Neural progenitor cell (in vitro differentiated cells): ENCODE measurements around the gene TBC1D4. TPM values are rescaled to one million over a fixed set of nuclear protein-coding genes. Genes with fewer than 3 reads are reported as not detected.

Source experiments
- DNase-seq: peaks from one replicate; pipeline ENCODE4 v3.0.0-alpha.2; 2016; ENCODE audit warnings: low spot score
- H2AFZ ChIP-seq: fragments of 200-600 bp; sonication (generic); replicated peaks from 2 replicates; pipeline ENCODE4 v1.6.1; 2016; ENCODE audit warnings: antibody characterized with exemption
- H3F3A ChIP-seq: fragments of 200-600 bp; sonication (generic); 2 replicates; pipeline ENCODE4 v1.6.1; 2016; ENCODE audit warnings: antibody characterized with exemption, low read depth
- H3K27ac ChIP-seq: fragments of 200-600 bp; sonication (generic); 2 replicates; pipeline ENCODE4 v1.5.1; 2016; ENCODE audit warnings: mild to moderate bottlenecking
- H3K27me3 ChIP-seq: fragments of 200-600 bp; sonication (generic); 2 replicates; pipeline ENCODE4 v1.6.1; 2016; ENCODE audit warnings: mild to moderate bottlenecking, moderate library complexity
- H3K36me3 ChIP-seq: fragments of 200-600 bp; sonication (generic); 2 replicates; pipeline ENCODE4 v1.5.1; 2016
- H3K4me1 ChIP-seq: fragments of 200-600 bp; sonication (generic); 2 replicates; pipeline ENCODE4 v1.6.1; 2016; ENCODE audit warnings: mixed run types
- H3K4me2 ChIP-seq: fragments of 200-600 bp; sonication (generic); 2 replicates; pipeline ENCODE4 v1.6.1; 2016
- H3K4me3 ChIP-seq: fragments of 200-600 bp; sonication (generic); 2 replicates; pipeline ENCODE4 v1.5.1; 2016
- H3K79me2 ChIP-seq: fragments of 200-600 bp; sonication (generic); 2 replicates; pipeline ENCODE4 v1.6.1; 2016; ENCODE audit warnings: low read depth
- H3K9ac ChIP-seq: fragments of 200-600 bp; sonication (generic); 2 replicates; pipeline ENCODE4 v1.6.1; 2016
- H3K9me3 ChIP-seq: fragments of 200-600 bp; sonication (generic); 2 replicates; pipeline ENCODE4 v1.5.1; 2016; ENCODE audit warnings: low read depth
- H4K20me1 ChIP-seq: fragments of 200-600 bp; sonication (generic); 2 replicates; pipeline ENCODE4 v1.6.1; 2016; ENCODE audit warnings: low read depth
- H3K27ac Mint-ChIP-seq: 3 replicates; pipeline ENCODE4 v1.8.0; 2021; ENCODE audit warnings: mixed read lengths
- H3K27me3 Mint-ChIP-seq: 2 replicates; pipeline ENCODE4 v1.8.0; 2022; ENCODE audit warnings: low read depth, mild to moderate bottlenecking, inconsistent platforms, moderate library complexity, mixed read lengths; ENCODE audit not compliant: insufficient read depth
- H3K36me3 Mint-ChIP-seq: 3 replicates; pipeline ENCODE4 v1.8.0; 2021; ENCODE audit warnings: mixed read lengths
- H3K4me1 Mint-ChIP-seq: 3 replicates; pipeline ENCODE4 v1.8.0; 2021; ENCODE audit warnings: mixed read lengths
- H3K4me3 Mint-ChIP-seq: 3 replicates; pipeline ENCODE4 v1.8.0; 2021; ENCODE audit warnings: mild to moderate bottlenecking, moderate library complexity, mixed read lengths
- H3K9me3 Mint-ChIP-seq: 3 replicates; pipeline ENCODE4 v1.8.0; 2020; ENCODE audit warnings: mixed read lengths
- CTCF ChIP-seq: fragments of 200-600 bp; sonication (generic); IDR thresholded peaks from 2 replicates; pipeline ENCODE4 v1.5.1; 2017; ENCODE audit warnings: antibody characterized with exemption, mild to moderate bottlenecking
- EZH2 ChIP-seq: fragments of 200-600 bp; sonication (generic); IDR thresholded peaks from 2 replicates; pipeline ENCODE4 v1.6.1; 2017; ENCODE audit warnings: antibody characterized with exemption, mild to moderate bottlenecking, moderate library complexity
- EZH2phosphoT487 ChIP-seq: fragments of 200-600 bp; sonication (generic); IDR thresholded peaks from 2 replicates; pipeline ENCODE4 v1.6.1; 2017; ENCODE audit warnings: antibody characterized with exemption
- total RNA-seq: library from RNA; depleted of rRNA; stranded (reverse); fragments of >200 nt; gene quantifications from 2 replicates; pipeline ENCODE4 v1.2.3, GENCODE V29; 2015; ENCODE audit warnings: low replicate concordance

Gene TBC1D4
- total RNA-seq, 1 donor from 2014 or later, result 14.3 TPM

- Mint-ChIP-seq H3K4me1 (no peaks in the 10 kb centered on the region), H3K27ac (no peak overlapping the region), H3K9me3 (no peaks in the 10 kb centered on the region), H3K36me3 (peaks cover 1% of the 10 kb centered on the region), H3K4me3 (no peak overlapping the region), H3K27me3 (peaks cover 6% of the 10 kb centered on the region)
- no peak overlapping the region for H3K9ac ChIP-seq
- H3K4me2 ChIP-seq, result no peak overlapping the region
- H3K79me2 ChIP-seq, result no peaks in the 10 kb centered on the region
- no peaks in the 10 kb centered on the region for H3K36me3 ChIP-seq
- TF ChIP-seq EZH2, result no peak
- TF ChIP-seq EZH2phosphoT487, result no peak
- no peak for TF ChIP-seq CTCF
- no peaks in the 10 kb centered on the region for H3K27me3 ChIP-seq
- DNase-seq, result no peak
- no peak overlapping the region for H3K27ac ChIP-seq
- H4K20me1 ChIP-seq, result no peaks in the 10 kb centered on the region
- H3F3A ChIP-seq, result no peaks in the 10 kb centered on the region
- H2AFZ ChIP-seq, result no peak overlapping the region
- no peaks in the 10 kb centered on the region for H3K4me1 ChIP-seq
- no peaks in the 10 kb centered on the region for H3K9me3 ChIP-seq
- no peak overlapping the region for H3K4me3 ChIP-seq
These were observed 117.7 kb downstream of the TBC1D4 start for GRCh38 chr13:75364131-75364713.

GRCh38 chr13:75363371-75363770, 118.6 kb downstream of the TBC1D4 start:
- H3K9me3 Mint-ChIP-seq, result no peaks in the 10 kb centered on the region
- no peak for DNase-seq
- no peak overlapping the region for H3K4me3 Mint-ChIP-seq
- no peak overlapping the region for H3K4me2 ChIP-seq
- peaks cover 1% of the 10 kb centered on the region for H3K36me3 Mint-ChIP-seq
- H3K36me3 ChIP-seq, result no peaks in the 10 kb centered on the region
- TF ChIP-seq EZH2phosphoT487, result no peak
- no peak for TF ChIP-seq CTCF
- TF ChIP-seq EZH2, result no peak
- H3K9me3 ChIP-seq, result no peaks in the 10 kb centered on the region
- H3K4me1 ChIP-seq, result no peaks in the 10 kb centered on the region
- no peak overlapping the region for H3K27ac ChIP-seq
- no peaks in the 10 kb centered on the region for H4K20me1 ChIP-seq
- no peak overlapping the region for H3K9ac ChIP-seq
- no peaks in the 10 kb centered on the region for H3F3A ChIP-seq
- no peaks in the 10 kb centered on the region for H3K27me3 ChIP-seq
- no peaks in the 10 kb centered on the region for H3K4me1 Mint-ChIP-seq
- H3K79me2 ChIP-seq, result no peaks in the 10 kb centered on the region
- H3K4me3 ChIP-seq, result no peak overlapping the region
- peaks cover 6% of the 10 kb centered on the region for H3K27me3 Mint-ChIP-seq
- H3K27ac Mint-ChIP-seq, result no peak overlapping the region
- H2AFZ ChIP-seq, result no peak overlapping the region

GRCh38 chr13:75362026-75362425, 119.9 kb downstream of the TBC1D4 start:
- H3F3A ChIP-seq, result no peaks in the 10 kb centered on the region
- no peak overlapping the region for H3K9ac ChIP-seq
- Mint-ChIP-seq H3K4me3 (no peak overlapping the region), H3K9me3 (no peaks in the 10 kb centered on the region), H3K27me3 (peaks cover 11% of the 10 kb centered on the region), H3K36me3 (peaks cover 1% of the 10 kb centered on the region), H3K4me1 (no peaks in the 10 kb centered on the region), H3K27ac (no peak overlapping the region)
- no peak overlapping the region for H2AFZ ChIP-seq
- TF ChIP-seq EZH2phosphoT487, result no peak
- TF ChIP-seq EZH2, result no peak
- no peak for TF ChIP-seq CTCF
- no peaks in the 10 kb centered on the region for H3K79me2 ChIP-seq
- no peaks in the 10 kb centered on the region for H4K20me1 ChIP-seq
- H3K4me2 ChIP-seq, result no peak overlapping the region
- DNase-seq, result no peak
- H3K27me3 ChIP-seq, result no peaks in the 10 kb centered on the region
- H3K4me3 ChIP-seq, result no peak overlapping the region
- no peak overlapping the region for H3K27ac ChIP-seq
- no peaks in the 10 kb centered on the region for H3K36me3 ChIP-seq
- H3K4me1 ChIP-seq, result no peaks in the 10 kb centered on the region
- no peaks in the 10 kb centered on the region for H3K9me3 ChIP-seq
